Measurements from ENCODE around the gene MACROH2A2.

Gene MACROH2A2

DNA sequence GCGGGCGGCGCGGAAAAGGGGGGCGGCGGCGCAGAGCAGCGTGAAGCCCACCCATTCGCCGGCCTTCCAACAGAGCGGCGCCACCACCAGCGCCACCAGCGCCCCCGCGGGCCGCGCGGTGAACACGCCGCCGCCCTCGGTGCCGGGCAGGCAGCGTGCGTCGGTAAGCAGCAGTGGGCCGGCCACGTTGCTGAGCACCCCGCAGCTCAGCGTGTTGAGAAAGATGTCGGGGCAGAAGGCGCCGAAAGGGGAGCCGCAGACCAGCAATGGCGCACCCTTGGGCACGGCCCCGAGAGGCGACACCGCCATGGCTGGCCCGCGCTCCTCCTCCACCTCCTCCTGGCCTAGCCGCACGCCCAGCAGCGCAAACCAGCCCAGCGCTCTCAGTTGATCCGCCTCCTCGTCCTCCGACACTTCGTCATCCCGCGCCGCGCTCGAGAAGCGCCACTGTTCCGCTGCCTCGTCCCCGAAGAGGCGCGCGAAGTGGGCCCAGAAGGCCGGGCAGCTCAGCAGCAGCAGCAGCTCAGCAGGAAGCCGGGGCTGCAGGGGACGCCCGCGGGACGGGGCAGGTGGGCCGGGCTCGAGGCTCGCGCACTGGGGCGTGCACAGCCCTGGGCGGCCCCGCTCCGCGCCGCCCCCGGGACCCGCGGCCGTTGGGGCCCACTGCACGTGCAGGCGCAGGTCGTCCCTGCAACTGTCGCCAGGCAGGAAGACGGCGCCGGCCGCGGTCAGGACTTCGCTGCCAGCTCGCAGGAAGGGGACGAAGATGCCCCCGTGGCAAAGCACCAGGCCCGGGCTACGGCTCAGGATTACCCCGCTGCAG, 93.2 kb downstream of the MACROH2A2 start:
- Histone ChIP-seq H4K20me1 (ENCODE audit: insufficient read depth) (no peaks in the 10 kb centered on the region), H3K27ac (peak overlapping the region; percentile 90), H2AFZ (ENCODE audit: low read depth) (peak overlapping the region; percentile 91), H3K9ac (peak overlapping the region; percentile 97), H3K4me2 (peak overlapping the region; percentile 94), H3K36me3 (ENCODE audit: insufficient read depth) (0 out of 2 replicates have a peak, but pooled peaks cover 4% of the 10 kb centered on the region), H3K4me1 (ENCODE audit: low read depth, poor library complexity, severe bottlenecking) (peaks cover 16% of the 10 kb centered on the region), H3K4me3 (IDR thresholded peaks at IDR 0.05; ENCODE audit: insufficient read depth, low read depth, low read length) (no peak overlapping the region), H3K27me3 (ENCODE audit: insufficient read depth, low read depth) (no peaks in the 10 kb centered on the region), H3K79me2 (ENCODE audit: insufficient read depth, low read depth) (no peaks in the 10 kb centered on the region)
- TF ChIP-seq, protein P1, sequence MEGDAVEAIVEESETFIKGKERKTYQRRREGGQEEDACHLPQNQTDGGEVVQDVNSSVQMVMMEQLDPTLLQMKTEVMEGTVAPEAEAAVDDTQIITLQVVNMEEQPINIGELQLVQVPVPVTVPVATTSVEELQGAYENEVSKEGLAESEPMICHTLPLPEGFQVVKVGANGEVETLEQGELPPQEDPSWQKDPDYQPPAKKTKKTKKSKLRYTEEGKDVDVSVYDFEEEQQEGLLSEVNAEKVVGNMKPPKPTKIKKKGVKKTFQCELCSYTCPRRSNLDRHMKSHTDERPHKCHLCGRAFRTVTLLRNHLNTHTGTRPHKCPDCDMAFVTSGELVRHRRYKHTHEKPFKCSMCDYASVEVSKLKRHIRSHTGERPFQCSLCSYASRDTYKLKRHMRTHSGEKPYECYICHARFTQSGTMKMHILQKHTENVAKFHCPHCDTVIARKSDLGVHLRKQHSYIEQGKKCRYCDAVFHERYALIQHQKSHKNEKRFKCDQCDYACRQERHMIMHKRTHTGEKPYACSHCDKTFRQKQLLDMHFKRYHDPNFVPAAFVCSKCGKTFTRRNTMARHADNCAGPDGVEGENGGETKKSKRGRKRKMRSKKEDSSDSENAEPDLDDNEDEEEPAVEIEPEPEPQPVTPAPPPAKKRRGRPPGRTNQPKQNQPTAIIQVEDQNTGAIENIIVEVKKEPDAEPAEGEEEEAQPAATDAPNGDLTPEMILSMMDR (conservative IDR thresholded peaks at IDR 0.05; ENCODE audit: low read depth, low read length): peak; percentile 6; the same call in 1 of the 2 replicates

DNA sequence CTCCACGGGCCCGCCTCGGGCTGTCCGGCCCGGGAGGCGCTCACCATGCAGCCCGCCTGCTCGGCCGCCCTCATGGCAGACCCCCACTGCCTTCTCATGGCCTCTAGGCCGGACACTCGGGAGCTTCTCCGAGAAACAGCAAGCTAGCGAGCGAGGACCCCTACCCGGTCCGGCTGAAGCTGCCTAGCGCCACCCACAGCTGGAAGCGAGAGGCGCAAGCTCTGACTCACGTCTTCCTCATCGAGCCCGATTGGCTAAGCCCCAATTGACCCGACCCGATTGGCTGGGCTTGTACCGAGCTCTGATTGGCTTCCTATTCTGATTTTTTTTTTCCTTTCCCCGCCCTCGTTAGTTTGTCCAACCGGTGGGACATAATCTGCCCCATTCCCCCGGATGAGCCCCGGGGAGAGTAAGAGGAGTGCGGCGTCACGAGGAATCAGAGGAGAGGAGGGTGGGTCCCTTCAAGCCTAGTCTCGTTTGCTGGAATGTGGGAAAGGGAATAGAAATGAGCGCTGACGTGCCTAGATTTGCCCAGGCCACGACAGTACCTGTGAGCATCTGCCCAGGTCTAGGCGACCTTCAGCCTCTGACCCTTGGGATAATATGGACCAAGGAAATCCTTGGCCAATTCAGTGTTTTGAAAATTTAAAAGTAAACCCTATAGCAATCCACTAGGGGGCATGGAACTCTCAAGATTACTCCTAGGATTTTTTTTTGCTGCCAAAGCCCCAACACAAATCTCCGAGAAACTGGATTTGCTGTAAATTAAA, 94.0 kb downstream of the MACROH2A2 start, which contains the start of gene TYSND1:
TSS of gene TYSND1 (minus strand) at position 212 of the 770 bp plus-strand sequence. CDS start at position 98, 114 bp downstream.
- H3K4me2 ChIP-seq: peak within 1 kb of the TSS; percentile 94
- peak within 1 kb of the TSS; percentile 91 for H2AFZ ChIP-seq (ENCODE audit: low read depth)
- H4K20me1 ChIP-seq (ENCODE audit: insufficient read depth): no peaks in the 10 kb centered on the region
- no peaks in the 10 kb centered on the region for H3K79me2 ChIP-seq (ENCODE audit: insufficient read depth, low read depth)
- H3K4me1 ChIP-seq (ENCODE audit: low read depth, poor library complexity, severe bottlenecking): peaks cover 16% of the 10 kb centered on the region
- no peaks in the 10 kb centered on the region for H3K27me3 ChIP-seq (ENCODE audit: insufficient read depth, low read depth)
- no peak within 1 kb of the TSS for H3K4me3 ChIP-seq (IDR thresholded peaks at IDR 0.05; ENCODE audit: insufficient read depth, low read depth, low read length)
- H3K9ac ChIP-seq: peak within 1 kb of the TSS; percentile 97
- 0 out of 2 replicates have a peak, but pooled peaks cover 4% of the 10 kb centered on the region for H3K36me3 ChIP-seq (ENCODE audit: insufficient read depth)
- peak within 1 kb of the TSS; percentile 90 for H3K27ac ChIP-seq
- TF ChIP-seq, protein P1 (conservative IDR thresholded peaks at IDR 0.05; ENCODE audit: low read depth, low read length): peak; percentile 69

DNA sequence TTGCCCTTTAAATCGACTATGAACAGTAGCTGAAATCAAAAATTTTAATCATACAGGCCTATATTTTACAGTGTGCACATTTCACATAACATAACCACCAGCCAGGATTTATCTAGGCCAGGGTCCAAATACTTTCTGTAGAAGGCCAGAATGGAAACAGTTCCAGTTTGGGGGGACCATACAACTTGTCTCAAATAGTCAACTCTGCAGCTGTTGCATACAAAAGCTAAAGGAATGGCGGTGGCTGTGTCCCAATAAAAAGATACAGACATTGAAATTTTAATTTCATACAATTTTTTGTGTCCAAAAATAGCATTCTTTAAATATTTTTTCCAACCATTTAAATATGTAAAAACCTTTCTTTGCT, 94.6 kb downstream of the MACROH2A2 start:
- H3K27ac ChIP-seq: peak overlapping the region; percentile 90; the same call in 1 of the 2 replicates
- no peaks in the 10 kb centered on the region for H3K79me2 ChIP-seq (ENCODE audit: insufficient read depth, low read depth)
- no peaks in the 10 kb centered on the region for H3K27me3 ChIP-seq (ENCODE audit: insufficient read depth, low read depth)
- H4K20me1 ChIP-seq (ENCODE audit: insufficient read depth): no peaks in the 10 kb centered on the region
- H3K4me2 ChIP-seq: peak overlapping the region; percentile 94
- TF ChIP-seq, protein P1 (conservative IDR thresholded peaks at IDR 0.05; ENCODE audit: low read depth, low read length): no peak; the same call in 1 of the 2 replicates
- H3K4me1 ChIP-seq (ENCODE audit: low read depth, poor library complexity, severe bottlenecking): peaks cover 16% of the 10 kb centered on the region
- H3K36me3 ChIP-seq (ENCODE audit: insufficient read depth): peaks cover 9% of the 10 kb centered on the region; the same call in 1 of the 2 replicates
- no peak overlapping the region for H3K9ac ChIP-seq
- H2AFZ ChIP-seq (ENCODE audit: low read depth): no peak overlapping the region
- no peak overlapping the region for H3K4me3 ChIP-seq (IDR thresholded peaks at IDR 0.05; ENCODE audit: insufficient read depth, low read depth, low read length)

DNA sequence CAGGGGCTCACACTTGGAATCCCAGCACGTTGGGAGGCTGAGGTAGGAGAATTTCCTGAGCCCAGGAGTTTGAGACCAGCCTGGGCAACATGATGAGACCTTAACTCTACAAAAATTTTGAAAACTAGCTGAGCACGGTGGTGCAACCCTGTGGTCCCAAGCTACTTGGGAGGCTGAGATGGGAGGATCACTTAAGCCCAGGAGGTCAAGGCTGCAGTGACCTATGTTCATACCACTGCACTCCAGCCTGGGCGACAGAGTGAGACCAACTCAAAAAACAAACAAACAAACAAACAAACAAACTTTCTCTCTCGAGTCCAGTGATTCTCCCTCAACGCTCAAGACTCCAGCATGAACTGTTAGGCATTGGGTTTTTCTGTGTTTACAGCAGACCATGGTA, 95.9 kb downstream of the MACROH2A2 start:
- H3K27ac ChIP-seq: no peak overlapping the region
- H3K79me2 ChIP-seq (ENCODE audit: insufficient read depth, low read depth): no peaks in the 10 kb centered on the region
- no peaks in the 10 kb centered on the region for H4K20me1 ChIP-seq (ENCODE audit: insufficient read depth)
- TF ChIP-seq, protein P1 (conservative IDR thresholded peaks at IDR 0.05; ENCODE audit: low read depth, low read length): no peak
- H3K9ac ChIP-seq: no peak overlapping the region
- peaks cover 10% of the 10 kb centered on the region; the same call in 1 of the 2 replicates for H3K36me3 ChIP-seq (ENCODE audit: insufficient read depth)
- no peak overlapping the region for H3K4me2 ChIP-seq
- peaks cover 16% of the 10 kb centered on the region for H3K4me1 ChIP-seq (ENCODE audit: low read depth, poor library complexity, severe bottlenecking)
- no peak overlapping the region for H2AFZ ChIP-seq (ENCODE audit: low read depth)
- no peak overlapping the region for H3K4me3 ChIP-seq (IDR thresholded peaks at IDR 0.05; ENCODE audit: insufficient read depth, low read depth, low read length)
- no peaks in the 10 kb centered on the region for H3K27me3 ChIP-seq (ENCODE audit: insufficient read depth, low read depth)

All from KMS-11 (cell line).